SK-N-SH (cell line): ENCODE results near the gene MFAP3.

Experiments
- CHD2 ChIP-seq: fragments of 150-350 bp; IDR thresholded peaks from 2 replicates; pipeline ENCODE4 v1.6.1; 2018; ENCODE audit warnings: low read length; ENCODE audit not compliant: partially characterized antibody
- CTCF ChIP-seq: fragments of 200-600 bp; sonication (generic); IDR thresholded peaks from 2 replicates; pipeline ENCODE4 v1.6.1; 2017; ENCODE audit warnings: antibody characterized with exemption, mild to moderate bottlenecking, moderate library complexity
- EP300 ChIP-seq, 2 experiments: IDR thresholded peaks; 2 replicates each; pipeline versions ENCODE4 v1.4.0 to v1.6.1; 2012; ENCODE audit warnings: borderline replicate concordance in 1 of 2, low read depth in 1 of 2, low read length in 1 of 2
- EZH2phosphoT487 ChIP-seq: fragments of 200-600 bp; sonication (generic); IDR thresholded peaks from 2 replicates; pipeline ENCODE4 v1.6.1; 2017; ENCODE audit warnings: low read depth, mixed run types, mild to moderate bottlenecking, antibody characterized with exemption, moderate library complexity, borderline replicate concordance
- IRF3 ChIP-seq: fragments of 150-350 bp; IDR thresholded peaks from 2 replicates; pipeline ENCODE4 v1.6.1; 2016; ENCODE audit warnings: mild to moderate bottlenecking, low read depth, low read length
- MEF2A ChIP-seq: IDR thresholded peaks from 2 replicates; pipeline ENCODE4 v1.4.0; 2012; ENCODE audit warnings: low read depth, borderline replicate concordance
- MXI1 ChIP-seq: IDR thresholded peaks from 2 replicates; pipeline ENCODE4 v1.6.1; 2012; ENCODE audit warnings: mild to moderate bottlenecking, low read depth, low read length, improper control_type of control experiment
- RAD21 ChIP-seq: IDR thresholded peaks from 2 replicates; pipeline ENCODE4 v1.6.1; 2012; ENCODE audit warnings: mild to moderate bottlenecking, low read length
- RCOR1 ChIP-seq: fragments of 150-350 bp; IDR thresholded peaks from 2 replicates; pipeline ENCODE4 v1.6.1; 2017; ENCODE audit warnings: antibody characterized with exemption, low read length
- REST ChIP-seq: IDR thresholded peaks from 2 replicates; pipeline ENCODE4 v1.6.1; 2012; ENCODE audit warnings: mild to moderate bottlenecking, low read depth, low read length, moderate library complexity
- RFX5 ChIP-seq: IDR thresholded peaks from 2 replicates; pipeline ENCODE4 v1.6.1; 2012; ENCODE audit warnings: mild to moderate bottlenecking, improper control_type of control experiment, low read length
- TAF1 ChIP-seq: IDR thresholded peaks from 2 replicates; pipeline ENCODE4 v1.6.1; 2012; ENCODE audit warnings: low read depth, mild to moderate bottlenecking, low read length, moderate library complexity, borderline replicate concordance
- TCF12 ChIP-seq: IDR thresholded peaks from 2 replicates; pipeline ENCODE4 v1.4.0; 2012
- USF1 ChIP-seq: IDR thresholded peaks from 2 replicates; pipeline ENCODE4 v1.4.0; 2012; ENCODE audit warnings: low read depth, borderline replicate concordance

- TF ChIP-seq CTCF (no peak), MXI1 (peak; percentile 90), REST (peak; percentile 59; the same call in 1 of the 2 replicates), TCF12 (peak; percentile 14; the same call in 1 of the 2 replicates), EP300 (IDR thresholded peaks at IDR 0.05; ENCODE audit: borderline replicate concordance in 1 of 2, low read depth in 1 of 2, low read length in 1 of 2) (no peak; a peak in 1 of 4 replicates), USF1 (no peak), CHD2 (peak; percentile 86), TAF1 (peak; percentile 76), MEF2A (no peak), RFX5 (no peak), EZH2phosphoT487 (no peak), RAD21 (no peak), IRF3 (no peak), RCOR1 (0 out of 2 replicates have a peak, but pooled peaks have one; percentile 20)
These were observed at the start of gene MFAP3, which contains the start of gene FAM114A2 for GRCh38 chr5:154038707-154039457.
